Tibial nerve (tissue), 4 donors: ENCODE results near the gene CALHM4. TPM values are rescaled to one million over a fixed set of nuclear protein-coding genes. Genes with fewer than 3 reads are reported as not detected.

Experiments used
- DNase-seq, 2 donors: peaks; one replicate each; pipeline ENCODE4 v3.0.0-alpha.2; 2019; ENCODE audit warnings: low spot score in 2 of 2
- H3K27ac ChIP-seq, 4 donors: fragments of 200-600 bp; sonication (generic) in 3 of 4; one replicate each; pipeline ENCODE4 v1.5.1; 2017 to 2019; ENCODE audit warnings: mild to moderate bottlenecking in 1 of 4
- H3K27me3 ChIP-seq, 2 donors: fragments of 200-600 bp; sonication (generic) in 1 of 2; one replicate each; pipeline versions ENCODE4 v1.5.1 to v1.6.0; 2017 to 2019
- H3K36me3 ChIP-seq, 3 donors: fragments of 200-600 bp; sonication (generic); one replicate each; pipeline ENCODE4 v1.5.1; 2018 to 2019
- H3K4me1 ChIP-seq, 4 donors: fragments of 200-600 bp; sonication (generic) in 3 of 4; one replicate each; pipeline ENCODE4 v1.5.1; 2017 to 2019
- H3K4me3 ChIP-seq, 4 donors: fragments of 200-600 bp; sonication (generic) in 3 of 4; one replicate each; pipeline ENCODE4 v1.5.1; 2017 to 2019; ENCODE audit warnings: mild to moderate bottlenecking in 1 of 4, moderate library complexity in 1 of 4
- H3K9me3 ChIP-seq, 4 donors: fragments of 200-600 bp; sonication (generic) in 3 of 4; one replicate each; pipeline ENCODE4 v1.5.1; 2017 to 2019
- CTCF ChIP-seq, 5 experiments: fragments of 200-600 bp in 3 of 5; fragments of 450-650 bp in 2 of 5; sonication (generic) in 3 of 5; IDR thresholded peaks; one replicate each; pipeline ENCODE4 v1.5.1; 2016 to 2019; ENCODE audit warnings: antibody characterized with exemption in 5 of 5, mild to moderate bottlenecking in 3 of 5, moderate library complexity in 2 of 5
- EP300 ChIP-seq, 2 donors: sonication (generic); formaldehyde crosslinking; IDR thresholded peaks; one replicate each; pipeline ENCODE4 v1.6.1; 2017; ENCODE audit warnings: antibody characterized with exemption in 2 of 2, mild to moderate bottlenecking in 1 of 2
- POLR2A ChIP-seq, 2 donors: fragments of 450-650 bp; IDR thresholded peaks; one replicate each; pipeline ENCODE4 v1.6.1; 2017; ENCODE audit warnings: antibody characterized with exemption in 2 of 2, mild to moderate bottlenecking in 2 of 2, moderate library complexity in 2 of 2
- WGBS, 2 donors: methylation state at CpG; one replicate each; pipeline ENCODE4 v1.1.5; 2018; 5-methylcytosine and 5-hydroxymethylcytosine counted together
- total RNA-seq, 4 donors: library from RNA; depleted of rRNA; stranded (reverse); fragments of >200 nt; gene quantifications; one replicate each; pipeline ENCODE4 v1.1.0, GENCODE V29; 2016

Gene CALHM4
- total RNA-seq, 4 donors from 2014 or later, result 0.42 TPM; not detected in 3

- 55 to 61% methylated on average over 1 of the region's 1 CpG for WGBS, 2 donors
- Histone ChIP-seq H3K27ac (no peak overlapping the region), H3K9me3 (no peaks in the 10 kb centered on the region), H3K4me3 (no peak overlapping the region), H3K4me1 (no peaks in the 10 kb centered on the region), H3K36me3 (no peaks in the 10 kb centered on the region), H3K27me3 (no peaks in the 10 kb centered on the region)
- no peak for DNase-seq
- TF ChIP-seq CTCF (IDR thresholded peaks at IDR 0.05), result no peak
- TF ChIP-seq EP300 (IDR thresholded peaks at IDR 0.05), result no peak
- no peak for TF ChIP-seq POLR2A (IDR thresholded peaks at IDR 0.05)
Measured at GRCh38 chr6:116556065-116556464, 2.5 kb downstream of the CALHM4 start.

- H3K4me1 ChIP-seq, result no peaks in the 10 kb centered on the region
- H3K36me3 ChIP-seq, result no peaks in the 10 kb centered on the region
- DNase-seq, result no peak
- no peak for TF ChIP-seq CTCF (IDR thresholded peaks at IDR 0.05)
- TF ChIP-seq EP300 (IDR thresholded peaks at IDR 0.05), result no peak
- TF ChIP-seq POLR2A (IDR thresholded peaks at IDR 0.05), result no peak
- no peaks in the 10 kb centered on the region for H3K9me3 ChIP-seq
- 94 to 96% methylated on average over 5 of the region's 5 CpGs for WGBS, 2 donors
- no peaks in the 10 kb centered on the region for H3K27me3 ChIP-seq
- H3K27ac ChIP-seq, result no peak overlapping the region
- H3K4me3 ChIP-seq, result no peak overlapping the region
Measured at GRCh38 chr6:116556814-116557415, 3.4 kb downstream of the CALHM4 start.

GRCh38 chr6:116557893-116558292 lies 4.3 kb downstream of the CALHM4 start:
- no peaks in the 10 kb centered on the region for H3K36me3 ChIP-seq
- H3K27ac ChIP-seq, result no peak overlapping the region
- TF ChIP-seq EP300 (IDR thresholded peaks at IDR 0.05) (no peak), POLR2A (IDR thresholded peaks at IDR 0.05) (no peak), CTCF (IDR thresholded peaks at IDR 0.05) (no peak)
- H3K4me1 ChIP-seq, result no peaks in the 10 kb centered on the region
- 27 to 29% methylated on average over 5 of the region's 5 CpGs for WGBS, 2 donors
- H3K27me3 ChIP-seq, result no peaks in the 10 kb centered on the region
- no peaks in the 10 kb centered on the region for H3K9me3 ChIP-seq
- no peak for DNase-seq
- no peak overlapping the region for H3K4me3 ChIP-seq

GRCh38 chr6:116560130-116560529 lies 6.6 kb downstream of the CALHM4 start:
- no peak overlapping the region for H3K27ac ChIP-seq
- no peaks in the 10 kb centered on the region for H3K9me3 ChIP-seq
- 70 to 75% methylated on average over 2 of the region's 2 CpGs for WGBS, 2 donors
- H3K4me1 ChIP-seq, result no peaks in the 10 kb centered on the region
- no peak for TF ChIP-seq EP300 (IDR thresholded peaks at IDR 0.05)
- no peak for TF ChIP-seq CTCF (IDR thresholded peaks at IDR 0.05)
- TF ChIP-seq POLR2A (IDR thresholded peaks at IDR 0.05), result no peak
- H3K36me3 ChIP-seq, result no peaks in the 10 kb centered on the region
- H3K4me3 ChIP-seq, result no peak overlapping the region
- DNase-seq, result no peak
- no peaks in the 10 kb centered on the region for H3K27me3 ChIP-seq

GRCh38 chr6:116561377-116562018 lies 7.9 kb downstream of the CALHM4 start:
- peak overlapping the region in 1 of 4 donors; percentile 32 for H3K4me3 ChIP-seq
- no peaks in the 10 kb centered on the region for H3K9me3 ChIP-seq
- no peaks in the 10 kb centered on the region for H3K4me1 ChIP-seq
- TF ChIP-seq POLR2A (IDR thresholded peaks at IDR 0.05) (no peak), EP300 (IDR thresholded peaks at IDR 0.05) (no peak), CTCF (IDR thresholded peaks at IDR 0.05) (peak; percentile 86 to 93 (median 90))
- no peak overlapping the region for H3K27ac ChIP-seq
- no peaks in the 10 kb centered on the region for H3K36me3 ChIP-seq
- WGBS, 2 donors, result 36 to 41% methylated on average over 9 of the region's 9 CpGs
- peak; percentile 80 to 96 for DNase-seq
- no peaks in the 10 kb centered on the region for H3K27me3 ChIP-seq
